Spleen (tissue), 7 donors: Measurements from ENCODE around the gene PPP1R13B.

Experiments used
- CTCF ChIP-seq, 11 experiments: fragments of 200-600 bp in 7 of 11; fragments of 450-650 bp in 4 of 11; sonication (generic) in 4 of 11; IDR thresholded peaks in 8 of 11; conservative IDR thresholded peaks in 3 of 11; 1 replicate in 7 of 11; 2 replicates in 4 of 11; pipeline versions ENCODE4 v1.4.0 to v1.8.0; 2016 to 2021; ENCODE audit warnings: antibody characterized with exemption in 11 of 11, inconsistent platforms in 4 of 11, mild to moderate bottlenecking in 1 of 11
- POLR2A ChIP-seq, 3 donors: fragments of 450-650 bp; IDR thresholded peaks; one replicate each; pipeline ENCODE4 v1.5.1; 2017; ENCODE audit warnings: antibody characterized with exemption in 3 of 3, mild to moderate bottlenecking in 1 of 3
- donor health status: DM: no; HTN: no; CAD: no; lungs with moderate emphysema.
- donor health status: DM: no; HTN: no; CAD: no.
- donor health status: DM: no; HTN: no; CAD: no.

GRCh38 chr14:103731916-103732867, 115.2 kb downstream of the PPP1R13B start:
- TF ChIP-seq CTCF (IDR thresholded peaks at IDR 0.05 in 8 of 11, conservative IDR thresholded peaks at IDR 0.05 in 3 of 11) = no peak
- no peak for TF ChIP-seq POLR2A (IDR thresholded peaks at IDR 0.05)
